Activated T-helper 17 cell treated with anti-CD3 and anti-CD28 coated beads, Interleukin-2, amount 50 U/mL, for 72 hours (primary cell): Measurements from ENCODE around the gene NFILZ. TPM values are rescaled to one million over a fixed set of nuclear protein-coding genes. Genes with fewer than 3 reads are reported as not detected.

Source experiments
- ATAC-seq: fragments of 150-1000 bp; cut with Tn5 transposase; replicated peaks from 2 replicates; pipeline ENCODE4 v1.10.0; 2021; ENCODE audit warnings: mild to moderate bottlenecking, moderate library complexity
- H3K27ac Mint-ChIP-seq: one replicate; pipeline ENCODE4 v1.8.0; 2022; ENCODE audit warnings: mixed read lengths
- H3K27me3 Mint-ChIP-seq: one replicate; pipeline ENCODE4 v1.8.0; 2022; ENCODE audit warnings: mixed read lengths
- H3K36me3 Mint-ChIP-seq: one replicate; pipeline ENCODE4 v1.8.0; 2022; ENCODE audit warnings: low read depth, mild to moderate bottlenecking, mixed read lengths
- H3K4me1 Mint-ChIP-seq: one replicate; pipeline ENCODE4 v1.8.0; 2022; ENCODE audit warnings: mixed read lengths
- H3K4me3 Mint-ChIP-seq: one replicate; pipeline ENCODE4 v1.8.0; 2022; ENCODE audit warnings: mild to moderate bottlenecking, mixed read lengths
- H3K9me3 Mint-ChIP-seq: one replicate; pipeline ENCODE4 v1.8.0; 2022; ENCODE audit warnings: mixed read lengths
- total RNA-seq, 2 donors: library from RNA; stranded (reverse); gene quantifications; one replicate each; pipeline ENCODE4 v1.2.3, GENCODE V29; 2022

The NFILZ gene
- not detected for total RNA-seq

- H3K9me3 Mint-ChIP-seq = no peaks in the 10 kb centered on the region
- H3K36me3 Mint-ChIP-seq = no peaks in the 10 kb centered on the region
- no peak for ATAC-seq
- no peak within 1 kb of the TSS for H3K4me3 Mint-ChIP-seq
- H3K27me3 Mint-ChIP-seq = no peaks in the 10 kb centered on the region
- no peak within 1 kb of the TSS for H3K27ac Mint-ChIP-seq
- no peaks in the 10 kb centered on the region for H3K4me1 Mint-ChIP-seq
Observed at GRCh38 chr19:8629996-8630683, at the start of gene NFILZ. Gene NFILZ (plus strand): TSS chr19:8630633. CDS start chr19:8676766, 46,133 bp downstream.

- Mint-ChIP-seq H3K27me3 (no peaks in the 10 kb centered on the region), H3K4me1 (peaks cover 10% of the 10 kb centered on the region), H3K9me3 (no peaks in the 10 kb centered on the region), H3K4me3 (no peak overlapping the region), H3K27ac (no peak overlapping the region), H3K36me3 (peaks cover under 1% of the 10 kb centered on the region)
- peak; percentile 62 for ATAC-seq
Observed at GRCh38 chr19:8580710-8581281, 49.6 kb upstream of the NFILZ start.

GRCh38 chr19:8584965-8585893 is 45.2 kb upstream of the NFILZ start:
- Mint-ChIP-seq H3K4me1 (no peaks in the 10 kb centered on the region), H3K4me3 (no peak overlapping the region), H3K27ac (no peak overlapping the region)

GRCh38 chr19:8585894-8586750 is 44.3 kb upstream of the NFILZ start:
- H3K27ac Mint-ChIP-seq = no peak overlapping the region
- peak; percentile 62 for ATAC-seq
- no peak overlapping the region for H3K4me3 Mint-ChIP-seq
- no peaks in the 10 kb centered on the region for H3K27me3 Mint-ChIP-seq
- no peaks in the 10 kb centered on the region for H3K9me3 Mint-ChIP-seq
- no peaks in the 10 kb centered on the region for H3K36me3 Mint-ChIP-seq
- no peaks in the 10 kb centered on the region for H3K4me1 Mint-ChIP-seq

More at GRCh38 chr19:8584965-8585893, 45.2 kb upstream of the NFILZ start:
- no peaks in the 10 kb centered on the region for H3K27me3 Mint-ChIP-seq
- ATAC-seq = no peak
- H3K36me3 Mint-ChIP-seq = no peaks in the 10 kb centered on the region
- H3K9me3 Mint-ChIP-seq = no peaks in the 10 kb centered on the region

- Mint-ChIP-seq H3K9me3 (no peaks in the 10 kb centered on the region), H3K27ac (no peak overlapping the region), H3K36me3 (no peaks in the 10 kb centered on the region), H3K4me3 (no peak overlapping the region), H3K27me3 (no peaks in the 10 kb centered on the region), H3K4me1 (peaks cover 8% of the 10 kb centered on the region)
- ATAC-seq = no peak
Observed at GRCh38 chr19:8589177-8589714, 41.2 kb upstream of the NFILZ start.

GRCh38 chr19:8592231-8593009 is 38.0 kb upstream of the NFILZ start:
- Mint-ChIP-seq H3K36me3 (no peaks in the 10 kb centered on the region), H3K4me1 (peaks cover 8% of the 10 kb centered on the region), H3K9me3 (no peaks in the 10 kb centered on the region), H3K27me3 (no peaks in the 10 kb centered on the region), H3K27ac (peak overlapping the region; percentile 3), H3K4me3 (peak overlapping the region; percentile 77)
- peak; percentile 89 for ATAC-seq

GRCh38 chr19:8593931-8594330 is 36.5 kb upstream of the NFILZ start:
- peak overlapping the region; percentile 77 for H3K4me3 Mint-ChIP-seq
- peaks cover 8% of the 10 kb centered on the region for H3K4me1 Mint-ChIP-seq
- H3K36me3 Mint-ChIP-seq = no peaks in the 10 kb centered on the region
- no peaks in the 10 kb centered on the region for H3K9me3 Mint-ChIP-seq
- H3K27me3 Mint-ChIP-seq = no peaks in the 10 kb centered on the region
- no peak overlapping the region for H3K27ac Mint-ChIP-seq
- no peak for ATAC-seq

- ATAC-seq = no peak
Observed at GRCh38 chr19:8595651-8596050, 34.8 kb upstream of the NFILZ start.

GRCh38 chr19:8596168-8596567 is 34.3 kb upstream of the NFILZ start:
- Mint-ChIP-seq H3K27ac (no peak overlapping the region), H3K36me3 (no peaks in the 10 kb centered on the region), H3K4me1 (peaks cover 8% of the 10 kb centered on the region), H3K4me3 (no peak overlapping the region), H3K27me3 (no peaks in the 10 kb centered on the region), H3K9me3 (no peaks in the 10 kb centered on the region)
- ATAC-seq = no peak

More at GRCh38 chr19:8595651-8596050, 34.8 kb upstream of the NFILZ start:
- no peak overlapping the region for H3K4me3 Mint-ChIP-seq
- H3K27me3 Mint-ChIP-seq = no peaks in the 10 kb centered on the region
- no peaks in the 10 kb centered on the region for H3K36me3 Mint-ChIP-seq
- H3K4me1 Mint-ChIP-seq = peaks cover 8% of the 10 kb centered on the region
- H3K27ac Mint-ChIP-seq = no peak overlapping the region
- H3K9me3 Mint-ChIP-seq = no peaks in the 10 kb centered on the region

- H3K4me1 Mint-ChIP-seq = no peaks in the 10 kb centered on the region
- ATAC-seq = no peak
- H3K27ac Mint-ChIP-seq = no peak overlapping the region
- H3K9me3 Mint-ChIP-seq = no peaks in the 10 kb centered on the region
- no peak overlapping the region for H3K4me3 Mint-ChIP-seq
- H3K27me3 Mint-ChIP-seq = no peaks in the 10 kb centered on the region
- H3K36me3 Mint-ChIP-seq = no peaks in the 10 kb centered on the region
Observed at GRCh38 chr19:8600064-8600463, 30.4 kb upstream of the NFILZ start.

- H3K4me1 Mint-ChIP-seq = no peaks in the 10 kb centered on the region
- no peaks in the 10 kb centered on the region for H3K36me3 Mint-ChIP-seq
- H3K27ac Mint-ChIP-seq = no peak overlapping the region
- H3K9me3 Mint-ChIP-seq = no peaks in the 10 kb centered on the region
- no peak for ATAC-seq
- H3K27me3 Mint-ChIP-seq = no peaks in the 10 kb centered on the region
- no peak overlapping the region for H3K4me3 Mint-ChIP-seq
Observed at GRCh38 chr19:8600816-8601215, 29.6 kb upstream of the NFILZ start.

GRCh38 chr19:8601796-8602195 is 28.6 kb upstream of the NFILZ start:
- H3K36me3 Mint-ChIP-seq = no peaks in the 10 kb centered on the region

GRCh38 chr19:8605514-8605913 is 24.9 kb upstream of the NFILZ start:
- no peak overlapping the region for H3K4me3 Mint-ChIP-seq
- no peak for ATAC-seq
- H3K36me3 Mint-ChIP-seq = no peaks in the 10 kb centered on the region

More at GRCh38 chr19:8601796-8602195, 28.6 kb upstream of the NFILZ start:
- H3K27ac Mint-ChIP-seq = no peak overlapping the region
- H3K4me1 Mint-ChIP-seq = no peaks in the 10 kb centered on the region
- no peak overlapping the region for H3K4me3 Mint-ChIP-seq
- no peaks in the 10 kb centered on the region for H3K9me3 Mint-ChIP-seq
- H3K27me3 Mint-ChIP-seq = no peaks in the 10 kb centered on the region
- no peak for ATAC-seq

More at GRCh38 chr19:8605514-8605913, 24.9 kb upstream of the NFILZ start:
- H3K27me3 Mint-ChIP-seq = peaks cover 5% of the 10 kb centered on the region
- H3K4me1 Mint-ChIP-seq = peaks cover 19% of the 10 kb centered on the region
- H3K27ac Mint-ChIP-seq = no peak overlapping the region
- H3K9me3 Mint-ChIP-seq = no peaks in the 10 kb centered on the region
